PC-3 (cell line): ENCODE measurements around the gene MYOF.

Source experiments
- CTCF ChIP-seq: fragments of 300-600 bp; sonication (generic); conservative IDR thresholded peaks from 2 replicates; pipeline ENCODE4 v1.5.1; 2017; ENCODE audit warnings: antibody characterized with exemption, low read depth, mild to moderate bottlenecking, low read length
- EZH2 ChIP-seq: fragments of 300-600 bp; sonication (generic); IDR thresholded peaks from one replicate; pipeline ENCODE4 v1.6.1; 2017; ENCODE audit warnings: antibody characterized with exemption, mild to moderate bottlenecking, low read length; ENCODE audit not compliant: unreplicated experiment

- TF ChIP-seq EZH2 (no peak), CTCF (no peak)
Measured at GRCh38 chr10:93334901-93335327, 147.2 kb downstream of the MYOF start.
